GM19324 (cell line): ENCODE measurements around the gene ARSB.
A peak's percentile ranks its signal among the peaks of the same experiment; 100 is the strongest.
"Not testable (repeated sequence)": the region's sequence is repeated elsewhere in the genome, so short reads cannot be mapped to it uniquely, and the experiment has no call there.

ENCODE experiments used
- ATAC-seq: cut with Tn5 transposase; IDR thresholded peaks from one replicate; pipeline ENCODE4 v1.9.1; 2021; ENCODE audit warnings: mild to moderate bottlenecking, moderate library complexity; ENCODE audit not compliant: unreplicated experiment, low FRiP score

The ARSB gene

DNA sequence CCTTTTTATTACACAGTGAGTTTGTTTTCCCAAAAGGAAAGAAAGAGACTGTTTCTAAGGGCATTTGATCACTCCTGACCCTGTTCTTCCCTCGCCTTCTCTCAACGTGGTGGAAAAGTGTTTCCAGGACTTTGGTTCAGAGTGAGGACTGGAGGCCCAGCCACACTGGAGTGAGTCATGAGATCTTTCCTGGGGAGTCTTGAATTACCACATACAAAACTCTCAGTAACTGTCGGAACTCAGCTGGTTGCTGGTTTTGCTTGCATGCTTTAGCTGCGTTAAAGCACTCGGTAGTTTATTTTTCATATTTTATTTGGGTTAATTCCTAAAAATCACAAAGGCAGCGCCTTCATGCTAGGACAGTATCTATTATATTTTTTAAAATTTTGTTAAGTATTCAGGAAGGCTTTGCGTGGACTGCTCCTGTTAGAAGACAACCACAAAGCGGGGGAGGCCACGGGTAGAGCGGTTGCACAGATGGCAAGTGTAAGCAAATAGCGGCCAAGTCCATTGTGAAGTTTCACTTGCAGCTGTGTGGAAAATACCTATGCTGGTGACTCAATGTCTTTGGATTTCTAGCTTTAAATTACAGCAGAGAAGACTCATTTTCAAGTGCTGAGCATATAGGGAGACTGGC, 77.7 kb downstream of the ARSB start:
- ATAC-seq, result no peak

GRCh38 chr5:78905084-78905938, 79.8 kb downstream of the ARSB start:
- no peak for ATAC-seq

GRCh38 chr5:78903861-78904260, 81.2 kb downstream of the ARSB start:
- ATAC-seq, result no peak

GRCh38 chr5:78903353-78903752, 81.8 kb downstream of the ARSB start:
- no peak for ATAC-seq

GRCh38 chr5:78899922-78900362, 85.2 kb downstream of the ARSB start:
- no peak for ATAC-seq

DNA sequence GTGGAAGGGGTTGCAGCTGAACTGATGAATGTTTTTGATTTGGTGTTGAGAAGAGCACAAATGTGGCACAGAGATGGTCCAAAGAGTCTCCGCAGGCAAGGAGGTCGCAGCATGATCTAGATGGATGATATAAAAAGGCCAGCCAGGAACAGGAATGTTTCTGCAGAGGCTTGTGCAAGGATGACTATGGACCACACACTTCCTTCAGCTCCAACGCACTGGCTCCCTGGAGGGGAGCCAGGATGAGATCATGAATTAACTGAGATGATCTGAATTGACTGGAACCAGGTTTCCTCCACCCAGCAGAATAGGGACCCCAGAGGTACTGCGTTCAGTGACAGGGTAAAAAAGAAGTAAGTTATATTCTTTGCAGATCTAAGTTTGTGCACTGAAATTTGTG, 89.0 kb downstream of the ARSB start:
- ATAC-seq, result no peak

GRCh38 chr5:78895616-78896015, 89.5 kb downstream of the ARSB start:
- no peak for ATAC-seq

- ATAC-seq, result no peak
Observed at GRCh38 chr5:78893940-78894677, 91.0 kb downstream of the ARSB start.

GRCh38 chr5:78890667-78891379, 94.3 kb downstream of the ARSB start:
- ATAC-seq, result no peak

GRCh38 chr5:78889369-78890140, 95.6 kb downstream of the ARSB start:
- ATAC-seq, result no peak

GRCh38 chr5:78888580-78889368, 96.3 kb downstream of the ARSB start:
- ATAC-seq, result no peak

DNA sequence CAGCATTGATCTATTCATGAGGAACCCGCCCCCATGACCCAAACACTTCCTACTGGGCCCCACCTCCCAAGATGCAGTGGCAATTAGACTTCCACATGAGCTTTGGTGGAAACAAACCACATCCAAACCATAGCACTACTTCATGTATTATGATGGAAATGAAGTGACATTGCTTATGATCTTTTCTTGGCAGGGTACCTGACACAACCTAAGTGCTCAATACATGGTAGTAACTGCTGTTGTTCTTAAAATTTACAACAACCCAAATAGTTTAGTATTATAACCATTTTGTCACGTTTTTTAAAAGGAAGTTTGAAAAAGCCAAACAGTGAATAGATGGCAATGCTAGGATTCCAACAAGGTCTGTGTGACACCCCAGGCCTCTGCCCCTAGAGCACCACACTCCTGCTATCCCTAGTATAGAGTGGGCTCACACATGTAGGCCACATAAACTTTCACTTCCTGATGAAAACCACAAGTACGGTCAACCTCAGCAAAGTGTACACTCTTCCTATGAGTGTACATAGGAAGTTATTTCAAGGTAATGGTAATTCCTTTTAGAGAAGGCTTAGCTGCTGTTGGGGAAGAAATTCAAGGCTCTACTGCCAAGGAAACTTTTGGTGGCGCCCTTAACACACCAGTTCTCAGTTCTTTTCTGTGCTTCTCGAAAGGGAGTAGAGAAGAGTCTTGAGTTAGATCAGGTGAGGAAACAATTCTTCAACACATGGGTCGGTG, 97.6 kb downstream of the ARSB start:
- ATAC-seq, result peak; percentile 77

DNA sequence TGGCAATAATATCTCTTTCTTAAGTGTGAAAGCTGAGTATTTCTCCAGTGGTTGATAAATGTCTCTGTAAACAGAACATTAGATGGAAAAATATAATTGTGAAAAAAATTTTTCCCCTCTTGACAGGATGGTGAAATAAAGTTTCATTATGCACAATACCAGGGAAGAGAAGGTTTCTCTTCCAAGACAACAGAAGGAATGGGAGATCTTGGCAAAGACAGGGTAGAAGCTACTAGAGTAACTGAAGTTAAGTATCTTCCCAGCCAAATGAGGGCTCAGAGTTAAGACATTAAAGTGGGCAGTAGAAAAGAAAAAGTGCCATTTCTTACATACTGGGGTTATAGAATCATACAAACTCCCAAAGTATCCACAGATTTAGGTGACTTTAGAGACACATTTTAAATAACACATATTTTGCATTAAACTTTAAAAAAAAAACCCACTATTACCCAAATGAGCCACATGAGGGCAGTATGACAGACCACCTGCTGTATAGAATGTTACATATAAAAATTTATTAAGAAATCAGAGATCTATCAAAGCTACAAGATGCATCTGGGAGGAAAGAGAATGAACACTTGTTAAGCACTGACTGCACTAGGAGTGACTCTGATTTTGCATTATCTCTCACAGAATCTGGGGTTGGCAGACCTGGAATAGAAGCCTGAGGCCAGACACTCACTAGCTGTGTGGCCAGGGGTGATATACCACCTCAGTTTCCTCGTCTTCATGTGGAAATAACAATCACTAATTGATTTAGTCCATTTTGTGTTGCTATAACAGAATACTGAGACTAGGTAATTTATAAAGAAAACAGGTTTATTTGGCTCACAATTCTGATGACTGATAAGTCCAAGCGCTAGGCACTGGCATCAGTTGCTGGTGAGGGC, 98.5 kb downstream of the ARSB start:
- no peak for ATAC-seq

GRCh38 chr5:78881884-78882283, 103.2 kb downstream of the ARSB start:
- no peak for ATAC-seq

GRCh38 chr5:78879516-78879915, 105.6 kb downstream of the ARSB start:
- ATAC-seq, result no peak

DNA sequence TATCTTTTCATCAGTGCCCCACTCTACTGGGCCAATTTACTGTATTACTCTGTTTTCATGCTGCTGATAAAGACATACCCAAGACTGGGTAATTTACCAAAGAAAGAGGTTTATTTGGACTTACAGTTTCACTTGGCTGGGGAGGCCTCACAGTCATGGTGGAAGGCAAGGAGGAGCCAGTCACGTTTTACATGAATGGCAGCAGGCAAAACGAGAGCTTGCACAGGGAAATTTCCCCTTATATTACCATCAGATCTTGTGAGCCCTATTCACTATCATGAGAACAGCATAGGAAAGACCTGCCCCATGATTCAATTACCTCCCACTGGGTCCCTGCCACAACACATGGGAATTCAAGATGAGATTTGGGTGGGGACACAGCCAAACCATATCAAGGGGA, 119.0 kb downstream of the ARSB start:
- ATAC-seq, result not testable (repeated sequence)

GRCh38 chr5:78858364-78858763, 126.7 kb downstream of the ARSB start:
- ATAC-seq, result no peak
